Stimulated activated CD8-positive, alpha-beta memory T cell treated with anti-CD3 and anti-CD28 coated beads, Interleukin-2, amount 100 ng/mL, for 48 hours (primary cell): ENCODE data around the gene FUT8.

Experiments used
- DNase-seq, 2 donors: peaks; one replicate each; pipeline ENCODE4 v3.0.0-alpha.2; 2020; ENCODE audit warnings: low read depth in 2 of 2

Gene FUT8

DNA sequence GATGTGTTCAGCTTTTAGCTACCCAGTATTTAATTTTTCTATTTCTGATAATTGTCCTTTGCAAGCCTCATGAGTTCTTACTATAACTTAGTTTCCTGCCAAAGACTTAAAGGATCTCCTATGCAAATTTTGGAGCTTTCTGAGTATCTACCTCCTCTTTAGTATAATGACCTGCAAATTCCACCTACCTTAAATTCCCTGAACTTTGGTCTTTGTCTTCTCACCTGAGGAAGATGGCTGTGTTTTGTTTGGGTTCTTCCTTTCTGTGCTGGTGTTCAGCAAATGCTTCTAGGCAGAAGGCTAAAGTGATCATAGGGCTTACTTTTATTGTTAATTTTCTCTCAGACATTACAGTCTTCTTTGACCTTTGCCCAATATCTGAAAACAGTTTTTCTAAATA, 142.8 kb downstream of the FUT8 start:
- no peak for DNase-seq

DNA sequence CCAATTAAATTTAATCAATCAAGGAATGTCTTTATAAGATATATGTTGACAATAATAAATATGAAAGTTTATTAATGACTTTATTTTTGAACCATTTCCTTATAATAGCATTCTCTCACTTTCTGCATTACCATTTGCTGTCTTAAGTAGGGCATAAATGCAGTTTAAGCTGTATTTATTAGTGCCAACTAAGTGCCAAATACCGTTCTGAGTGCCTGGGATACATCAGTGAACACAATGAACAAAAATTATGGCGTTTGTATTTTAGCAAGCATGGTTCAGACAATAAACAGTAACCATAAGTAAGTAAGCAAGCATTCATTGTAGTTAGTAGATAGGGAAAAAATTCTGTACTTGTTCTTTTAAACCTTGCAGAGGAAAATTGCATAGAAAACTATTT, 145.8 kb downstream of the FUT8 start:
- no peak for DNase-seq

DNA sequence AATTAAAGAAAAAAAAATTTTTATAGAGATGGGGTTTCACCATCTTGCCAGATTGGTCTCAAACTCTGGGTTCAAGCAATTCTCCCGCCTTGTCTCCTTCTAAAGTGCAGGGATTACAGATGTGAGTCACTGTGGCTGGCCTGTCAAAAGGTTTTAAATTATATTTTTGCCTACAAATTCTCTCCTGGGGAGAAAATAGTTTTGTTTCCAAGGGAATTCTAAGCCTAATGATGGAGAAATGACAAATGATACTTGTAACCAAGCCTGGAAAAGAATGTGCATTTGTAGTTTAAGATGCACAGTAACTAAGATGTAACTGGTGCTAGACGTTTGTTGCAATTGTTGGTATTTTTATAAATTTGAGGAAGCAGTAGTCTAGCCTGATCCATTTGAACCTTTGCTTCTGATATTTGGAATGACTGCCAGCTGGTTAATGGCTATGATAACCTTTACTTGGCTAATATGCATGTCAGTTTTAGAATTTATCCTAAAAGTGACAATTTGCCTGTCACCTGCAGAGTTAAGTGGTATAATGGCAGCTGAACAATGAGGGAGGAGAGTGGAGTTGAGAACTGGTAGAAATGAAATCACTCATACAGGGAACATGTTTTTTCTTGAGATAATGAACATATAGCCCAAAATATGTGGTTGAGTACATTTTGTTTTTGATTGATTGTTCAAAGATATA, 148.0 kb downstream of the FUT8 start:
- DNase-seq, result no peak

DNA sequence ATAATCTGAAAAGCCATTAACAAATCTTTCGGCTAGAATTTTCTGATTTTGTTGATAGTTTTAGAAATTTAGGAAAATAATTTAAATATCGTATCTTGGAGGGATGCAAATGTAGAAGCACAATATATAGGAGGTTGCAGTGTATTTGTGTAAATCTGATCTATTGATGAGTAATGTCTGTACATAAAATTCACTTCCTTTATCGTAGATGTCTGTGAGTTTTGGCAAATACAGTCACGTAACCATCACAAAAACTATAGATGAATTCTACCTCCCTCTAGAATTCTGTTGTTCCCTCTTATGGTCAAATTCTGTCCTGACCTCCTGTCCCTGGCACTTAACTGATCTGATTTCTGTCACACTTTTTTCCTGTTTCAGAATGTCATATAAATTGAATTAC, 151.8 kb downstream of the FUT8 start:
- DNase-seq, result no peak

DNA sequence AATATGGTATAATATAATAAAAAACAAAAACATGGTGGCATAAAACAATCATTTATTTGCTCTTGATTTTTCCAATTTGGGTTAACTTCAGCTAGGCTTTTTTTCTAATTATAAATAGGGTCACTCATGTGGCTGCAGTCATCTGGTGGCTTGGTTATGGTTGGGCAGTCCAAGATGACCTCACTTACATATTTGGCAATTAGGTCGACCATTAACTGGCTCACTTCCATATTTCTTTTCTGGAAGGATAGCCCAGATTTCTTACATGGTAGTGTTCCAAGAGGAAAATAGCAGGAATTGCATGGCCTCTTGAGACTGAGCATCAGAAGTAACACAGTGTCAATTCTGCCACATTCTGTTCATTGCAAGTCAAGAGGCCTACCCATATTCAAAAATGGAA, 153.4 kb downstream of the FUT8 start:
- DNase-seq, result no peak

DNA sequence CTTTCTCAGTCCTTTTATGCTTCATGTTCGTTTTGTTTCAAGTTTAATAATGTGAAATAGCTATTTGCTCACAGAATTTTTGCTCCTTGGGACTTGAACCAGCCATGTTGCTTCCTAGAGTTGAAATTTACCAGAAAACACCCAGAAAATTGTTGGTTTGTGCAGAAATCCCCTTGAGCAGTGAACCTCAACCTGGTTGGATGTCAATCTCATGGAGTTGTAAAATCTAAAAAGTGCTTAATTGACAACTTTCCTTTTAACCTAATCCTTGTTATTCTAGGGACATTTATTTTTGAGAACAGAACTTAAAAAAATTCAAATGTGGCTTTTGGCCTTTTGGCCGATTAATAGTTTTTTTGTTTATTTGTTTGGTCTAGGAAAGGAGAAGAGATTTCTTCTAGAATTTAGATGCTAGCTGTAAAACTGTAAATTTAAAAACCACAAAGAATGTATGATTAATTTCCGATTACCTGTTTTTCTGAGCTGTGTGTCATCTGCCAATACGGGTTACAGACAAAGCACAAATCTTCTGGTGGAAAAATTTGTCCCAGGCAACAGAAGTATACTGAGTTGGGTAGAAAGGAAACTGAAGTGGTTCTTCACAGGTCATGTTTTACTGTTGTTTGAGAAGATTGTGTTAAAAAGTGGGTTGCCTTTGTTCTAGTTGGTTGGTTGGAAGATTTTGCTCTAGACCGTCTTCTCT, 154.4 kb downstream of the FUT8 start:
- DNase-seq, result no peak

DNA sequence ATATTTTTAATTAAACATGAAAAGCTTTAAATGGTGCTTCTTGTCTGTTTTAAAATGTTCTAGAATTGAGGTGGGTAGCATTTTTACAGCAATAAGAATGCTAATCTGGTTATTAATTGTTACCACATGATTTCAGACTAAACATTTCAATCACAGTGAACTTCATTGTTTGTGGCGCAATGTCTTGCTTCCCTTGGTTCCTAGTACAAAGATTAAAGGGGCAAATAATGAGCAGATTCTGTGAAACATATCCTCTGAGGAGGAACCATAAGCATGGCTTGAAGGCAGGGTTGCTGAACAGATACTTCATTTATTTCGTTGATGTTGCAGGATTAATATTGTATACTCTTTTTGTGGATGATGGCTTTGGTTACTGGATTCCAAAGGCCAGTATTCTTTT, 162.1 kb downstream of the FUT8 start:
- DNase-seq, result no peak

DNA sequence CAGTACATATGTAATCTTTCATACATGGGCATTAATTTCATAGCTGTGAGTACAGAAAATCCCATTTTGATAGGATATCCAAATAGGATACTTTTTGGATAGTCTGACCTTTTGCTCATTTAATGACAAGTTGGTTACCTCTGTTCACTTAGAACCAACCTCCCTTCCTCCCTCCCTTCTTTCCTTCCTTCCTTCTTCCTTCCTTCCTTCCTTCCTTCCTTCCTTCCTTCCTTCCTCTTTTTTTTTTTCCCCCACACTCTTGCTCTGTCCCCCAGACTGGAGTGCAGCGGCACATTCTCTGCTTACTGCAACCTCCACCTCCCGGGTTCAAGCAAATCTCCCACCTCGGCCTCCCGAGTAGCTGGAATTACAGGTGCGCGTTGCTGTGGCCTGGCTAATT, 162.9 kb downstream of the FUT8 start:
- DNase-seq, result no peak

DNA sequence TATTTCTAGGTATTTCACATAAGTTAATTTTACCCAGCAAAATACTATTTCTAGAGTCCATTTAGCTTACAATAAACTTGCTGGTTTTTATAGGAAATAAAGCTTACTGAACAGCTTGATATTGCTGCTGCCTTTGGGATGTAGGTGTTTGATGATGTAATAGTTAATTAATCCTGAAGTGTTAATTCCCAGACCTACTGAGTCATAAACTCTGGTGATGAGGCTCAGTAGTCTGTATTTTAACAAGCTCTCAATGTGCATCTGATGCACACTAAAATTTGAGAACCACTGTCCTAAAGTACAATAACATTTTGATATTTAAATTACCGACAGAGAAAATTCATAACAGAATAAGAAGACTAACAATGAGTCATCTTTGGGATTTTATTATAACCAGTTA, 168.4 kb downstream of the FUT8 start:
- DNase-seq, result no peak

DNA sequence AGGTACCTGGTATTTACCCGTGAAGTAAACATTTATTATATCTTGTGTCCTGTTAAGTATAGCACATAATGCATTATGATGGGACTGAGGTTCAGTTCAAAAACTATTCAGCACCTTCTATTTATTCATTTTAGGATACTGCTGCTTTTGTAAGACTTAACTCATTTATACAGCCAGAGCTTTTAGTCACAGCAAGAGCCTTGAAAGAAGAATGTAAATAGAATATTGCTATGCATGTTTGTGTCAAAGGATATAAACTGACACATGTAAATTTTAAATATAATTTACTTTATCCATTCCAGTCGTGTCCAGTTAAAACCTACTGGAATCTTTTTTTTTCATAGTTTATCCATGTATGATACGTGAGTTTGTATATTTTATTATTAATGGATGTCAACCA, 168.8 kb downstream of the FUT8 start:
- DNase-seq, result no peak

DNA sequence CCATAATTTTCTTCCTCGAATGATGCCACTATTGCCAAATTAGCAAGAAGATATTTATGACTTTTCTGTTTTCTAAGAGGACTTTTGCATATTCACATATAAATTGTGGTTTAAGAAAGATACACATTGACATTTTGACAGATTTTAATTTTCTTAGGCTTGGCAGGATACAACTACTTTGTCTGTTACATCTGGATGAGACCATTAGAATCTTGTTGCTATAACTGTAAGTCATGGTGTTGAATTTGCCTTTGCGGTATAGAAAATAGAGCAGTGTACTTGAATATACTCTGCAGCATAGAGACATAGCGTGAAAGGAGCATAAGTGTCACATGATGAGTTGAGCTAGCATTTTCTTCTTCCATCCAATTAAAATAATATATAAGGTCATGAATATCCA, 169.3 kb downstream of the FUT8 start:
- no peak for DNase-seq

DNA sequence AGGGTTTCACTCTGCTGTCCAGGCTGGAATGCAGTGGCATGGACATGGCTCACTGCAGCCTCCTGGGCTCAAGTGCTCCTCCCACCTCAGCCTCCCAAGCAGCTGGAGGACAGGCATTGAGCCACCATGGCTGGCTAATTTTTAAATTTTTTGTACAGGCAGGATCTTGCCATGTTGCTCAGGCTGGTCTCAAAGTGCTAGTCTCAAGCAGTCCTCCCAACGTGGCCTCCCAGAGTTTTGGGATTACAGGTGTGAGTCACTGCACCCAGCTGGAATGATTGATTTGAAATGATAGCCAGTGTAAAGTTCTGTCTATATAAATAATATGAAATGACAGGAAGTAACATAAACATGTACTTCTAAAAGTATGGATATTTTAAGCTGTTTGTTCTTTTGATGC, 172.7 kb downstream of the FUT8 start:
- DNase-seq, result no peak

DNA sequence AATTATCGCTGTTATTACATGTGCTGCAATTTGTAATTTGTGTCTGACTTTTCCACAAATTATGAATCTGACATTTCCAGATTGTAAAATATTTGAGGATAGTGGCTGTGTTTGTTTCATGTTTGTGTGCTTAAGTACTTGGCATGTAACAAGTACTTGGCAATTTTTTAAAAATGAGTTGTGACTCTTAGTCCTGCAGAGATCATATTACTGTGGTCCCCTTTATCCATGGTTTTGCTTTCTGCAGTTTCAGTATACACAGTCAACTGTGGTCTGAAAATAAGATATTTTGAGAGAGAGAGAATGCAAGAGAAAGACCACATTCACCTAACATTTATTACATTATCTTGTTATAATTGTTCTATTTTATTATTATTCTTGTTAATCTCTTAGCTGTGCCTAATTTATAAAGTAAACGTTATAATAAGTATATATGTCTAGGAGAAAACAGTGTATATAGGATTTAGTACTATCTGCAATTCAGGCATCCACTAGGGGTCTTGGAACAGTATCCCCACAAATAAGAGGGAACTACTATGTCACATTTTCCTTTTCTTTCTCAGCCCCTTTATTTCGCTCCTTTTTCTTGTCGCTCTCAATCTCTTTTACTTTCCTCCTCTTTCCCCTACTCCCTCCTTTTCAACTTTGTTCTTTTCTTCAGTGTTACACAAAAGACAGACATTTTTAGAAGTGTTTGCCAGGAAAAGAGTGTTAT, 176.1 kb downstream of the FUT8 start:
- no peak for DNase-seq

DNA sequence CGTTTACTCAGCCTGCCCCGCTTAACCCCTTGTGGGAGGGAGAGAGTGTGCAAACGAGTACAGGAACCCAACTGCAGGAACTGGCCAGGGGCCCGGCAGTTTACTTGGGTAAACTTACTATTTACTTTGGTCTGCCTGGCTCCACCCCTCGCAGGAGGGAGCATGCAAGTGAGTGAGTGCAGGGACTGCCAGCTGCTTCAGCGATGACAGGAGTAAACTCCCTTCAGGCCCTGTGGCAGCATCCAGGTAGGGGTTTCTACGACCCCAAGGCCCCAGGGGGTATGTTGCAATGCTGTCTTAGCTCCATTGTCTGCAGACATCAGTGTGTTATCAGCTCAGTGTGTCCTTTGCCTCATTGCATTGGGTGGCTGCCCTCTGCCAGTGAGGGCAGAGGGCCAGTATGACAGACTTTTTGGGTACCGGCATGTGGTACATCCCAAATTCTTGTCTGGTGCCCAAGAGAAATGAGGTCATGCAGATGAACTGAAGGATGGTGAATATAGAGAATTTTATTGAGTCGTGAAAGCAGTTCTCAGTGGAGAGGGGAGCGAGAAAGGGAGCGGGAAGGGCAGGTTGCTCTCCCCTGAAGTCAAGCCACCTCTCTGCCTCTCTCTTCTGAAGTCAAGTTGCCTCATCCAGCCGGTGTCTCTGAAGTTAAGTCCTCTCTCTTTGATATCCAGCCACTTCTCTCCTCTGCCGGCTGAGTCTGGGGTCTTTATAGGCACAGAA, 181.8 kb downstream of the FUT8 start:
- DNase-seq, result no peak

DNA sequence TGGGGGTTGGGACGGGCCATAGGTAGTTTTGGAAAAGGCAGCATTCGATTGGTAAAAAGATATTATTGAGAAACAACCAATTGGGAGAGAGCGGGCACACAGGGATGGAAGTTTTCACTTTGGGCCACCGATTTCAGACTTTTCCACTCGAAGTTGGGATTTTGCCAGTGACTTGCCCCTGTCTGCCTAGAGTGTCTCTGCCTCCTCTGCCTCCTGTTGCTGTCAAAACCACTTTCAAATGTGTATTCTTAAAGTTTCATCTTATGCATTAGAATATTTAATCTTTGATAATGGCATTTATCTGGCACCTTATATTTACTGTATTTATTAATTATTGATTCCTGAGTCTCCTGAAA, 182.3 kb downstream of the FUT8 start:
- no peak for DNase-seq

DNA sequence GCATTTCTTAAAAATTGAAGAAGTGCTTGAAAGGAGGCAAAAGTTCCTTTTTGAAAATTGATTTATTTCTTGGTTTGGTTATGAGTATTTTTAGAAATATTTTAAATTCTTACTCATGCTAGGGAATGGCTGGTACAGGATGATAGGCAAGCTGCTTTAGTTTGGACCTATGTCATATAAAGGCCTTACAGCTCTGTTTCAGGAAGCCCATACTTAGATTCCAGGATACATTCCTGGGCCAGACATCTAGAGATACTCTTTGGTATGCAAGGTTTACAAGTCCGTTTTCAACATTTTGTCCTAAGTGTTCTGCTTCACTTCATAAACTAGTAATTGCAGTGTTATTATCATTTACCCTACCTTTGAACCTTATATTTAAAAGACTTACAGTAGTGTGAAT, 186.8 kb downstream of the FUT8 start:
- DNase-seq, result no peak

DNA sequence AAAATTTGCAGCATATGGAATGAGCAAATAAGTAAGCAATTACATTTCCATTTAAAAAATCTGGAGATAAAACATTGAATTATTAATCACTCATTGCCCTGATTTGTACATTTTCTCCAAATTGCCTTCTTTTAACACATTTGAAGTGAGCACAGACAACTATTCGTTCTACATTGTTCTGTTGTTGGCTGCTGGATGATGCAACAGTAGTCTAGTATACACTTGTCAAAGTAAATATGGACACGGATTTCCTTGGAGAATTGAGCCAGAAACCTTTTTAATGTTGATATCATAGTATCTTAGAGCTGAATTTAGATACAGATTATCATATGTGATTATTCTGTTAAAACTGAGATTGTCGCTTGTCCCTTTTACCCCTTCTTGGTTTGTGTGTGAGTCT, 188.2 kb downstream of the FUT8 start:
- DNase-seq, result no peak

DNA sequence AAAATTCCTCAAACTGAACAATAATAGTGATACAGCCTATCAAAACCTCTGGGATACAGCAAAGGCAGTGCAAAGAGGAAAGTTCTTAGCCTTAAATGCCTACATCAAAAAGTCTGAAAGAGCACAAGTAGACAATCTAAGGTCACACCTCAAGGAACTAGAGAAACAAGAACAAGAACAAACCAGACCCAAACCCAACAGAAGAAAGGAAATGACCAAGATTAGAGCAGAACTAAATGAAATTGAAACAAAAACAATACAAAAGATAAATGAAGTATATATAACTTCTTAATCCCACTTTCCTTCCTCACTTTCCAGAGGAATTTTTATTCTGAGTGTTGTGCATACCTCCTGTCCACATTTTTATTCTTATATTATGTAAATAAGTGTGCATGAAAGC, 192.0 kb downstream of the FUT8 start:
- no peak for DNase-seq

DNA sequence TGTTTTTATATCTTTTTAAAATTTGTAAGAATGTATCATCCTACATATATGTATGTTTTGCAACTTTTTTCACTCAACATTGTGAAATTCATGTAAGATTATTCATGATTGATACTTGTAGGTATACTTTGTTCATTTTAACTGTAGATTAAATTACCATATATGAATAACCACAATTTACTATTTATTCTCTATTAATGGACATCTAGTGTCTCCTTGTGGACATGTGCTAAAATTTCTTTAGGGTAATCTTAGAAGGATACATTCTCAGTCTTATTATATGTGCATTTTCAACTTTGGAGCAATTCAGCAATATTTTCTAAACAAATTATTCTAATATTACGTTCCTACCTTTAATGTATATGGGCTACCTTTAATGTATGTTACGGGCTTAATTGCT, 192.4 kb downstream of the FUT8 start:
- DNase-seq, result no peak

DNA sequence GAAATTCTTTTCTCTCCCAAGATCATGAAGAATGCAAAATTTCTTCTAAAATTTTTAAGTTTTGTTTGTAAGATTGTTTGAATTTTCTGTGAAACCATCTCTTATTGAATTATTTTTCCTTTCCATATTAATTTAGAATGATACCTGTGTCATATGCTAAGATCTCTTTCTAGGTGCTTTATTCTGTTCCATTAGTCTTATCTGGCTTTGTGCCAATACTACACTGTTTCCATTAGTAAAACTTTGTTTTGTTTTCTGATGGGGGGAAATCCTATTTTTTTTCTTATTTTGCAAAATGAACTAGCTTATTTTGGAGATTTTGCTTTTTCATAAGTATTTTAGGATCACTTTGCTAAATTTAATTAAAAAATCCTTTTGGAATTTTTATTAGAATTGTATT, 193.9 kb downstream of the FUT8 start:
- DNase-seq, result no peak

DNA sequence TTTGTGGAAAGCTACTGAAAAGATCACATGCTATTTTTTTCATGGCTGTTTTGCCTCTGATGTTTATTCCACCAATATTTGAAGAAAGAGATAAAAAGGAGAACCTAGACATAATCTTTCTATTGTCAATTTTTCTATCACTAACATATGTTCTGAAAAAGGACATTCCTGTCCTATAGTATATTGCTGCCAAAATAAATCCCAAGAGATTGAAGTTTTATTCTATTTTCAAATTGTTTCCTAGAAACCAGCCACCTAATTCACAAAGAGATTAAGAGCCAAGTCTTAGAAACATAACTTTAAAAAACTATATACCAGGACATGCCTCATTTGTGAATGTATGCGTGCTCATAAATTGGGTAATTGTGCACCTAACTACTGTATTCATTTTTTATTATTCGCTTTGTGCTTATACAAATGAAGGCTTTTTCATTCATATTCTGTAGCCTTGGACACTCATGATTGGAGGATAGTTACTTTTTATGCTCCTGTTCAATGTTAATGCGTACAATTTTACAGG, 200.7 kb downstream of the FUT8 start:
- DNase-seq, result no peak

DNA sequence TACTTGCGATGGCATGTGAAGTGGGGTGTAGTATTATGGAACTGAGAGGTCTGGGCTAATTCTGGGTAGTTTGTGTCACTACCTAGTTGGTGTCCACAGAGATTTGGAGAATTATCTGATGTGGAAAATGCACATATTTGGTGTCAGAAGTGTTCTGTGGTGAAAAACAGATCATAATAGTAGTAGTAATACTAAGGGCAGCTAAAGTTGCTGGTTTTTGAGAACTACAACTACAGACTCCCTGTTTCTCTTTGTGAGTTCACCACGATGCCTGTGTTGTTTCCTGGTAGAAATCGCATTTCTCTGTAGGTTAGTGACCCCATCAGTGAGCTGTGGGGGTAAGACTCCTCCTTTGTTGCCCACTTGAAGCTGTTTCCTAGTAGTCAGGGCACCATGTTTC, 206.5 kb downstream of the FUT8 start:
- DNase-seq, result no peak
